Measurements from ENCODE around the gene FGF12.

The FGF12 gene

GRCh38 chr3:192409838-192410683 lies 317.3 kb downstream of the FGF12 start:
- no peak for DNase-seq (ENCODE audit: low read depth)

DNA sequence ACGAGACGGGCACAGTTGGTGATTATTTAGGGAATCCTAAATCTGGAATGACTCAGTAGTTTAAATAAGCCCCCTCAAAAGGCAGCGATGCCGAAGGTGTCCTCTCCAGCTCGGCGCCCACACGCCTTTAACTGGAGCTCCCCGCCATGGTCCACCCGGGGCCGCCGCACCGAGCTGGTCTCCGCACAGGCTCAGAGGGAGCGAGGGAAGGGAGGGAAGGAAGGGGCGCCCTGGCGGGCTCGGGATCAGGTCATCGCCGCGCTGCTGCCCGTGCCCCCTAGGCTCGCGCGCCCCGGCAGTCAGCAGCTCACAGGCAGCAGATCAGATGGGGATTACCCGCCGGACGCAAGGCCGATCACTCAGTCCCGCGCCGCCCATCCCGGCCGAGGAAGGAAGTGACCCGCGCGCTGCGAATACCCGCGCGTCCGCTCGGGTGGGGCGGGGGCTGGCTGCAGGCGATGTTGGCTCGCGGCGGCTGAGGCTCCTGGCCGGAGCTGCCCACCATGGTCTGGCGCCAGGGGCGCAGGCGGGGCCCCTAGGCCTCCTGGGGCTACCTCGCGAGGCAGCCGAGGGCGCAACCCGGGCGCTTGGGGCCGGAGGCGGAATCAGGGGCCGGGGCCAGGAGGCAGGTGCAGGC lies 318.0 kb downstream of the FGF12 start:
- no peak for DNase-seq (ENCODE audit: low read depth)

DNA sequence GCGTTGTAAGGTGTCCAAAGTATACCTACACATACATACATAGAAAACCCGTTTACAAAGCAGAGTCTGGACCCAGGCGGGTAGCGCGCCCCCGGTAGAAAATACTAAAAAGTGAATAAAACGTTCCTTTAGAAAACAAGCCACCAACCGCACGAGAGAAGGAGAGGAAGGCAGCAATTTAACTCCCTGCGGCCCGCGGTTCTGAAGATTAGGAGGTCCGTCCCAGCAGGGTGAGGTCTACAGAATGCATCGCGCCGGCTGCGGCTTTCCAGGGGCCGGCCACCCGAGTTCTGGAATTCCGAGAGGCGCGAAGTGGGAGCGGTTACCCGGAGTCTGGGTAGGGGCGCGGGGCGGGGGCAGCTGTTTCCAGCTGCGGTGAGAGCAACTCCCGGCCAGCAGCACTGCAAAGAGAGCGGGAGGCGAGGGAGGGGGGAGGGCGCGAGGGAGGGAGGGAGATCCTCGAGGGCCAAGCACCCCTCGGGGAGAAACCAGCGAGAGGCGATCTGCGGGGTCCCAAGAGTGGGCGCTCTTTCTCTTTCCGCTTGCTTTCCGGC lies 318.6 kb downstream of the FGF12 start:
- DNase-seq (ENCODE audit: low read depth) = no peak

DNA sequence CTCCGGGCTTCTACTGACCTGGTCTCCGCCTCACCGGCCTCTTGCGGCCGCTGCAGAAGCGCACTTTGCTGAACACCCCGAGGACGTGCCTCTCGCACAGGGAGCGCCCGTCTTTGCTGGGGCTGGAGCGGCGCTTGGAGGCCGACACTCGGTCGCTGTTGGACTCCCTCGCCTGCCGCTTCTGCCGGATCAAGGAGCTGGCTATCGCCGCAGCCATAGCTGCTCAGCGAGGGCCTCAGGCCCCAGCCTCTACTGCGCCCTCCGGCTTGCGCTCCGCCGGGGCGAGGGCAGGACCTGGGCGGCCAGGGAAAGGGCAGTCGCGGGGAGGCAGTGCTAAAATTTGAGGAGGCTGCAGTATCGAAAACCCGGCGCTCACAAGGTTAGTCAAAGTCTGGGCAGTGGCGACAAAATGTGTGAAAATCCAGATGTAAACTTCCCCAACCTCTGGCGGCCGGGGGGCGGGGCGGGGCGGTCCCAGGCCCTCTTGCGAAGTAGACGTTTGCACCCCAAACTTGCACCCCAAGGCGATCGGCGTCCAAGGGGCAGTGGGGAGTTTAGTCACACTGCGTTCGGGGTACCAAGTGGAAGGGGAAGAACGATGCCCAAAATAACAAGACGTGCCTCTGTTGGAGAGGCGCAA lies 319.2 kb downstream of the FGF12 start:
- no peak for DNase-seq (ENCODE audit: low read depth)

DNA sequence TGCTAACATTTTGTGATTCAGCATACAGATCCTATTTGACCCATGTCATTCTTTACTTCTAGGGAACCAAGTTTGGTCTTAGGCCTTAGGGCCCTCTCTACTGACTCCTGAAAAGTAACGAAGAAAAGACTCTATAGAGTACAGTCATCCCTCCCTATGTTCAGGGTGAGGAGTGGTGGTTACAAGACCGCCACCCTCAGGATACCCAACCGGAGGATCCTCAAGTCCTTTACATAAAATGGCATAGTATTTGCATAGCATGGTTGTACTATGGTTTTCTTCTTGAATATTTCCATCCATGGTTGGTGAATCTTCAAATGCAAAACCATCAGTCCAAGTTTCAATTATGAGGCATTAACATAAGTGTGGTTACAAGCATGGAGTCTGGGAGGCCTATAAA lies 327.6 kb downstream of the FGF12 start:
- no peak for DNase-seq (ENCODE audit: low read depth)

- DNase-seq (ENCODE audit: low read depth) = no peak
These were observed 330.3 kb downstream of the FGF12 start for GRCh38 chr3:192397012-192397411.

- no peak for DNase-seq (ENCODE audit: low read depth)
These were observed 331.8 kb downstream of the FGF12 start for GRCh38 chr3:192395506-192395905.

GRCh38 chr3:192392986-192393385 lies 334.4 kb downstream of the FGF12 start:
- DNase-seq (ENCODE audit: low read depth) = no peak

GRCh38 chr3:192382861-192383260 lies 344.5 kb downstream of the FGF12 start:
- DNase-seq (ENCODE audit: low read depth) = no peak

DNA sequence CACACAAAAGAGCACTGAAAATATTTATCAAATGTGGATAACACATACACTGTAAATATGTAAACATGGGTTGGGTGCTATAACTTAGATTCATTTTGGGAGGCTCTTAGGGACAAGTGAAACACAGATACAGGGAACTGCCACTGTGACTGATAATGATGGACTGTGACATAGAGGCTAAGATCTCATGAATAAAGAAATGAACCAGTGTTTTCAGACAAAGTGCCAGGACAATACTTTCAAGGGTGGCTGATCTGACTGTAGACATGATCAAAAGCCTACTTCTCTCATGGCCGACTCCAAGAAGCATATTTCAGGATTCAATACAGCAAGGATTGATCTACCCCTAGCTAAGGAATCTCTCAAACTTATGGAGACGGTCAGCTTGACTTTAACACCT lies 353.8 kb downstream of the FGF12 start:
- DNase-seq (ENCODE audit: low read depth) = no peak

- DNase-seq (ENCODE audit: low read depth) = no peak
These were observed 354.3 kb downstream of the FGF12 start for GRCh38 chr3:192373032-192373431.

DNA sequence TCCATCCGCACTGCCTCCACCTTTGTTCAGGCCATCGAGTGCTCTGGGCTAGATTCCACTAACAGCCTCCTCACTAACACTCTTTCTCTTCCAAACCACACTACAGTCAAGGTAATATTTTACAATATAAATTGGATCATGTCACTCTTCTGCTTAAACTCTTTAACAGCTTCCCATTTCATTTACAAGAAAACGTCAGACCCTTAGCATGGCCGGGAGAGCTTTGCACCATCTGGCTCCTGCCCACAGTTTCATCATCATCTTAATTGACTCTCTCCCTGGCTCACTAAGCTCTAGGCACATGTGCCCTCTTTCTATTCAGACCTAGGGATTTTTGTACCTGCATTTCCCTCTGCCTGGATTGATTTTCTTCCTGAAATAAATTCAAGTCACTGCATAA lies 354.7 kb downstream of the FGF12 start:
- DNase-seq (ENCODE audit: low read depth) = no peak

GRCh38 chr3:192371870-192372400 lies 355.4 kb downstream of the FGF12 start:
- no peak for DNase-seq (ENCODE audit: low read depth)

- no peak for DNase-seq (ENCODE audit: low read depth)
These were observed 359.7 kb downstream of the FGF12 start for GRCh38 chr3:192367616-192368015.

GRCh38 chr3:192366916-192367315 lies 360.4 kb downstream of the FGF12 start:
- no peak for DNase-seq (ENCODE audit: low read depth)

DNA sequence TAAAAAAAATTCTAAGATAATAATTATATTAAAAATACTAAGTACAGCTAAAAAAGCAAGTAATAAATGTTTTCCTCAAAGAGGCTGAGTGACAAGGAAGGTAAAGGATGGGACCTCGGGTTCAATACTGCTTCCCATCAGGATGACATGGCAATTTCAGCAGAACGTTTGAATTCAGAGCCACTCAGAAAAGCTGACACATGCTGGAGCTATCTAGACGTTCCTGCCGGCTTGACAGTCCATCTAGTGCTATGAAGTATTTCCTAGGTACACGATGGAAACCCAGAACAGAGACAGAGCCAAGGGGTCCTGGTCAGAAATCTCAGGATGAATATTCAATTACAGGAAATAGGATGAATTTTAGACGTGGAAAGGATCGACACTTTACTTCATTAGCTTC lies 361.8 kb downstream of the FGF12 start:
- DNase-seq (ENCODE audit: low read depth) = no peak

GRCh38 chr3:192364316-192364715 lies 363.0 kb downstream of the FGF12 start:
- no peak for DNase-seq (ENCODE audit: low read depth)

GRCh38 chr3:192354687-192355086 lies 372.7 kb downstream of the FGF12 start:
- no peak for DNase-seq (ENCODE audit: low read depth)

DNA sequence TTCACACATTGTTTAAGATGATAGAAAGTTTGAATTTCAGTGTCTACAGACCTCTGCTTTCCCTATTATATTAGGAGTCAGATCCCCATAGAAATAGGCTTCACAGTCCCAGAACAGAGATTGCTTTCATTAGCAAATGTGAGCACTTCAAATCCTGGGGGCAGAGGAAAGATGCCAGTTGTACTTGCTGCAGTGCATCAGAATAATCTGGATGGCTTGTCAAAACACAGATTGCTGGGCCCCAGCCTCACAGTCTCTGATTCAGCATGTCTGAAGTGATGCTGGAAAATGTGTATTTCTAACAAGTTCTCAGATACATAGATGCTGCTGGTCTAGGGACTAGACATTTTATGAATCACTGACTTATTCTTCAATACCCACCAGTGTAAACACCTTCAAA lies 375.2 kb downstream of the FGF12 start:
- DNase-seq (ENCODE audit: low read depth) = no peak

DNA sequence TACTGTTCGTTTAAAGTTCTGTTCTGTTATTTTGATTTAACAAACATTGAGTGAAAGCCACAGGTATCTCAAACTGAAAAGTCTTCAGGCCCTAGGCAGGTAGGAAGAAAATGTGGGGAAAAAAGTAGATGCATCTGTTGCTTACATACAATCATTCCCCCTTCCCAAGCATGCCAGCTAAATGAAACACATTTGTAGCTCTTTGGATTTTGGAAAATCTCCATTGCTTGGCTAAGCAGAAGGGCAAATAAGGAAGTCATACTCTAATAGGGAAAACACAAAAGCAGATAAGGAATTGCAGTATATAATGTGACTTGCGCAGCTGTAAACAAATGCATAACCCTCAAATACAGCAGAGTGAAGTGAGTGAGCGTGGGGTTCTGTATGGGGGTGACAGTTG lies 375.9 kb downstream of the FGF12 start:
- no peak for DNase-seq (ENCODE audit: low read depth)

GRCh38 chr3:192340031-192340430 lies 387.3 kb downstream of the FGF12 start:
- DNase-seq (ENCODE audit: low read depth) = no peak

- DNase-seq (ENCODE audit: low read depth) = no peak
These were observed 388.1 kb downstream of the FGF12 start for GRCh38 chr3:192339214-192339613.

GRCh38 chr3:192336286-192336685 lies 391.1 kb downstream of the FGF12 start:
- no peak for DNase-seq (ENCODE audit: low read depth)

Measured in stimulated activated CD8-positive, alpha-beta memory T cell treated with anti-CD3 and anti-CD28 coated beads, Interleukin-12 subunit alpha, Interleukin-12 subunit beta, amount 100 ng/mL, for 4 hours (primary cell).